H1 (cell line): ENCODE data around the gene KCNIP3. TPM values are rescaled to one million over a fixed set of nuclear protein-coding genes. Genes with fewer than 3 reads are reported as not detected.

Experiments
- CTCF ChIA-PET: fragments of 300-600 bp; sonication (Branson Sonifier 250); formaldehyde crosslinking; loops from one replicate; lab custom pipeline; 2021; ENCODE audit not compliant: partially characterized antibody; lab: Charles Lee
- POLR2A ChIA-PET: fragments of 300-600 bp; sonication (Branson Sonifier 250); formaldehyde crosslinking; loops from one replicate; lab custom pipeline; 2021; ENCODE audit warnings: inconsistent platforms; ENCODE audit not compliant: partially characterized antibody; lab: Charles Lee
- DNase-seq, 2 experiments: peaks; one replicate each; pipeline versions ENCODE4 v3.0.0 to v3.0.0-alpha.2; 2010 to 2022; ENCODE audit warnings: low spot score in 2 of 2, low read depth in 1 of 2, mixed read lengths in 1 of 2
- FAIRE-seq: peaks from 2 replicates; lab custom pipeline; 2011; peaks lifted over from hg19 to GRCh38; lab: Jason Lieb, UNC
- H2AFZ ChIP-seq: 2 replicates; pipeline ENCODE4 v1.8.1; 2012; ENCODE audit warnings: low read length, inconsistent platforms
- H2AK5ac ChIP-seq: 2 replicates; pipeline ENCODE4 v1.6.1; 2013; ENCODE audit warnings: low read depth, low read length
- H2BK120ac ChIP-seq: replicated peaks from 2 replicates; pipeline ENCODE3; 2013; ENCODE audit warnings: low read depth, low read length, inconsistent platforms
- H2BK12ac ChIP-seq: 2 replicates; pipeline ENCODE4 v1.6.1; 2013; ENCODE audit warnings: low read depth, low read length
- H2BK15ac ChIP-seq: 2 replicates; pipeline ENCODE4 v1.6.1; 2013; ENCODE audit warnings: low read length
- H2BK20ac ChIP-seq: 2 replicates; pipeline ENCODE4 v1.6.1; 2013; ENCODE audit warnings: low read length
- H2BK5ac ChIP-seq: 2 replicates; pipeline ENCODE4 v1.6.1; 2013; ENCODE audit warnings: low read depth, low read length
- H3K14ac ChIP-seq: 2 replicates; pipeline ENCODE4 v1.6.1; 2013; ENCODE audit warnings: inconsistent platforms; ENCODE audit not compliant: insufficient read length
- H3K18ac ChIP-seq: 2 replicates; pipeline ENCODE4 v1.6.1; 2013; ENCODE audit warnings: low read length; ENCODE audit errors: extremely low read depth
- H3K23ac ChIP-seq: 2 replicates; pipeline ENCODE4 v1.6.1; 2013; ENCODE audit warnings: inconsistent platforms; ENCODE audit not compliant: insufficient read length
- H3K23me2 ChIP-seq: 2 replicates; pipeline ENCODE4 v1.6.1; 2013; ENCODE audit warnings: low read depth, low read length
- H3K27ac ChIP-seq: 2 replicates; pipeline ENCODE4 v1.6.1; 2011; ENCODE audit warnings: low read depth, low read length, inconsistent platforms
- H3K27me3 ChIP-seq, 4 experiments: replicated peaks in 1 of 4; 1 replicate in 1 of 4; 2 replicates in 3 of 4; pipeline versions ENCODE4 v1.6.1 to v1.8.1; 2011 to 2013; ENCODE audit warnings: low read length in 3 of 4, mild to moderate bottlenecking in 3 of 4, inconsistent platforms in 2 of 4, mixed read lengths in 2 of 4, moderate library complexity in 1 of 4; ENCODE audit not compliant: control insufficient read depth in 3 of 4, insufficient read depth in 3 of 4; ENCODE audit errors: extremely low read depth in 1 of 4
- H3K36me3 ChIP-seq, 4 experiments: 2 replicates each; pipeline versions ENCODE4 v1.6.1 to v1.8.1; 2011 to 2013; ENCODE audit warnings: mild to moderate bottlenecking in 4 of 4, low read length in 3 of 4, moderate library complexity in 2 of 4, control low read depth in 1 of 4, inconsistent platforms in 1 of 4; ENCODE audit not compliant: insufficient read depth in 4 of 4, control insufficient read depth in 2 of 4
- H3K4ac ChIP-seq: replicated peaks from 2 replicates; pipeline ENCODE3; 2013; ENCODE audit warnings: low read length, low read depth, mixed read lengths, inconsistent platforms; ENCODE audit not compliant: insufficient read length
- H3K4me1 ChIP-seq, 4 experiments: replicated peaks in 1 of 4; 1 replicate in 1 of 4; 2 replicates in 3 of 4; pipeline versions ENCODE4 v1.6.1 to v1.8.1; 2011 to 2013; ENCODE audit warnings: low read length in 3 of 4, inconsistent platforms in 2 of 4, mixed read lengths in 1 of 4; ENCODE audit not compliant: insufficient read depth in 4 of 4, control insufficient read depth in 3 of 4
- H3K4me2 ChIP-seq, 2 experiments: 2 replicates each; pipeline versions ENCODE4 v1.6.1 to v1.8.1; 2011 to 2013; ENCODE audit warnings: low read depth in 2 of 2, low read length in 2 of 2, control low read depth in 1 of 2, inconsistent platforms in 1 of 2, mild to moderate bottlenecking in 1 of 2; ENCODE audit not compliant: insufficient read depth in 1 of 2
- H3K4me3 ChIP-seq, 4 experiments: fragments of 200-600, 300-600 bp in 1 of 4; sonication (generic), shearing (Covaris generic), sonication (Bioruptor Twin) in 1 of 4; 2 replicates each; pipeline versions ENCODE4 v1.5.1 to v1.8.1; 2011 to 2016; ENCODE audit warnings: low read length in 4 of 4, low read depth in 3 of 4, control low read depth in 2 of 4, inconsistent platforms in 2 of 4, mild to moderate bottlenecking in 2 of 4, mixed read lengths in 1 of 4, moderate library complexity in 1 of 4; ENCODE audit not compliant: insufficient read depth in 2 of 4; ENCODE audit errors: extremely low read depth in 1 of 4
- H3K56ac ChIP-seq: replicated peaks from 2 replicates; pipeline ENCODE3; 2013; ENCODE audit warnings: low read depth, mild to moderate bottlenecking, mixed read lengths, low read length, inconsistent platforms; ENCODE audit not compliant: insufficient read length
- H3K79me1 ChIP-seq: 2 replicates; pipeline ENCODE4 v1.6.1; 2013; ENCODE audit warnings: low read depth, low read length, control low read depth
- H3K79me2 ChIP-seq, 2 experiments: 2 replicates each; pipeline versions ENCODE4 v1.6.1 to v1.8.1; 2012 to 2013; ENCODE audit warnings: low read length in 2 of 2, mild to moderate bottlenecking in 2 of 2, inconsistent platforms in 1 of 2; ENCODE audit not compliant: insufficient read depth in 2 of 2, control insufficient read depth in 1 of 2
- H3K9ac ChIP-seq, 4 experiments: replicated peaks in 1 of 4; 1 replicate in 1 of 4; 2 replicates in 3 of 4; pipeline versions ENCODE4 v1.6.1 to v1.8.1; 2011 to 2013; ENCODE audit warnings: low read depth in 3 of 4, low read length in 3 of 4, control low read depth in 2 of 4, mild to moderate bottlenecking in 2 of 4, moderate library complexity in 2 of 4, inconsistent platforms in 1 of 4; ENCODE audit errors: extremely low read depth in 1 of 4
- H3K9me3 ChIP-seq, 2 experiments: 2 replicates each; pipeline versions ENCODE4 v1.6.1 to v1.8.1; 2012 to 2013; ENCODE audit warnings: mild to moderate bottlenecking in 2 of 2, moderate library complexity in 2 of 2, control low read depth in 1 of 2, inconsistent platforms in 1 of 2, low read depth in 1 of 2, low read length in 1 of 2, mixed read lengths in 1 of 2; ENCODE audit not compliant: insufficient read depth in 2 of 2
- H4K20me1 ChIP-seq, 2 experiments: replicated peaks in 1 of 2; 2 replicates each; pipeline versions ENCODE3 to v1.8.1; 2011 to 2013; ENCODE audit warnings: inconsistent platforms in 2 of 2, low read length in 2 of 2, mild to moderate bottlenecking in 1 of 2; ENCODE audit not compliant: insufficient read depth in 2 of 2, control insufficient read depth in 1 of 2
- H4K5ac ChIP-seq: 2 replicates; pipeline ENCODE4 v1.6.1; 2013; ENCODE audit warnings: low read length, low read depth, mixed read lengths, inconsistent platforms; ENCODE audit not compliant: insufficient read length
- H4K8ac ChIP-seq: 2 replicates; pipeline ENCODE4 v1.8.0; 2013; ENCODE audit warnings: mild to moderate bottlenecking, moderate library complexity, low read length, inconsistent platforms; ENCODE audit not compliant: insufficient read depth; ENCODE audit errors: extremely low read depth
- H4K91ac ChIP-seq: replicated peaks from 2 replicates; pipeline ENCODE3; 2013; ENCODE audit warnings: low read length, mixed read lengths, inconsistent platforms; ENCODE audit not compliant: insufficient read length
- EZH2 ChIP-seq: fragments of 200-600 bp; sonication (generic); IDR thresholded peaks from 2 replicates; pipeline ENCODE4 v1.7.1; 2012; ENCODE audit warnings: low read depth, mild to moderate bottlenecking, moderate library complexity, low read length, inconsistent platforms; ENCODE audit not compliant: severe bottlenecking
- WGBS, 2 experiments: shearing (Covaris generic) in 1 of 2; methylation state at CpG; one replicate each; pipeline versions ENCODE4 v1.1.6 to v1.1.7; 2013 to 2015; ENCODE audit warnings: low lambda C conversion rate in 2 of 2, mixed read lengths in 2 of 2, inconsistent platforms in 1 of 2, low coverage in 1 of 2, missing lambda C conversion rate in 1 of 2; ENCODE audit not compliant: insufficient replicate concordance in 2 of 2, insufficient coverage in 1 of 2, insufficient read length in 1 of 2; ENCODE audit errors: extremely low coverage in 1 of 2, missing lambda C conversion rate in 1 of 2; 5-methylcytosine and 5-hydroxymethylcytosine counted together
- polyA plus RNA-seq, 7 experiments: library from polyadenylated mRNA; depleted of rRNA in 3 of 7; stranded (reverse) in 5 of 7; unstranded in 2 of 7; fragments of >200 nt in 5 of 7; fragments of 200-250 nt in 2 of 7; gene quantifications; 1 replicate in 5 of 7; 2 replicates in 1 of 7; 4 replicates in 1 of 7; pipeline versions ENCODE4 v1.2.1 to v1.2.3, GENCODE V29; 2011 to 2013; ENCODE audit warnings: missing spikeins in 2 of 7, mixed read lengths in 2 of 7
- total RNA-seq: library from RNA; stranded (reverse); fragmentation: NEBNext Ultra II Directional; extraction: Animal tissue kit (Norgen Biotek cat#: 25700); gene quantifications from 2 replicates; pipeline ENCODE4 v1.2.1, GENCODE V29; 2021

The KCNIP3 gene
- total and polyA plus RNA-seq, 2 of the 8 experiments (the other 6 are each of a cell fraction or from before 2014, with no cell fraction given), result 0.33 to 1.9 TPM

GRCh38 chr2:95382686-95383634 is 85.8 kb downstream of the KCNIP3 start:
- Histone ChIP-seq H2BK12ac (no peak overlapping the region), H3K79me1 (no peaks in the 10 kb centered on the region), H3K36me3 (no peaks in the 10 kb centered on the region), H3K18ac (no peak overlapping the region), H2BK120ac (no peak overlapping the region), H3K23ac (no peak overlapping the region), H2BK20ac (no peak overlapping the region), H2BK15ac (no peak overlapping the region), H4K5ac (no peak overlapping the region), H4K20me1 (no peaks in the 10 kb centered on the region)
- FAIRE-seq (no peak), DNase-seq (no peak)
- no peak for TF ChIP-seq EZH2
- TF ChIP-seq, all 59 proteins: peak for 0
- WGBS, 2 experiments, result 89% methylated on average over 14 of the region's 14 CpGs; no CpG with 5 or more reads in 1 of the 2 experiments
- no peak overlapping the region for H3K9ac ChIP-seq
- ChIA-PET CTCF (no interaction called here), POLR2A (no interaction called here)
- H4K8ac ChIP-seq, result no peak overlapping the region
- no peak overlapping the region for H2BK5ac ChIP-seq
- H4K91ac ChIP-seq, result no peak overlapping the region
- H3K27me3 ChIP-seq, result no peaks in the 10 kb centered on the region; a peak in 1 of 7 replicates
- no peak overlapping the region for H3K27ac ChIP-seq
- H3K4me2 ChIP-seq, result no peak overlapping the region
- H3K9me3 ChIP-seq, result peaks cover 54 to 82% of the 10 kb centered on the region in 2 experiments
- no peak overlapping the region for H2AK5ac ChIP-seq
- H3K4me3 ChIP-seq, result no peak overlapping the region
- no peak overlapping the region for H3K4ac ChIP-seq
- H3K4me1 ChIP-seq, result peaks cover 0 to 2% (median 0%) of the 10 kb centered on the region in 4 experiments; a peak in 1 of 7 replicates
- H3K56ac ChIP-seq, result no peak overlapping the region
- no peak overlapping the region for H3K14ac ChIP-seq
- no peak overlapping the region for H2AFZ ChIP-seq
- H3K23me2 ChIP-seq, result no peaks in the 10 kb centered on the region
- no peaks in the 10 kb centered on the region for H3K79me2 ChIP-seq
